Fibroblast of lung (primary cell): Measurements from ENCODE around the gene MED20. TPM values are rescaled to one million over a fixed set of nuclear protein-coding genes. Genes with fewer than 3 reads are reported as not detected.
A peak's percentile ranks its signal among the peaks of the same experiment; 100 is the strongest.
"Not testable (repeated sequence)": the region's sequence is repeated elsewhere in the genome, so short reads cannot be mapped to it uniquely, and the experiment has no call there.

Experiments used
- DNase-seq, 2 donors: peaks; one replicate each; pipeline versions ENCODE4 v3.0.0 to v3.0.0-alpha.2; 2010; ENCODE audit warnings: low read depth in 2 of 2
- H2AFZ ChIP-seq: 2 replicates; pipeline ENCODE4 v1.5.1; 2012; ENCODE audit warnings: low read length, control low read depth, inconsistent platforms
- H3K27ac ChIP-seq: 2 replicates; pipeline ENCODE4 v1.5.1; 2011; ENCODE audit warnings: low read length, control low read depth; ENCODE audit not compliant: insufficient read depth
- H3K27me3 ChIP-seq: 2 replicates; pipeline ENCODE4 v1.5.1; 2011; ENCODE audit warnings: mild to moderate bottlenecking, low read length; ENCODE audit not compliant: control insufficient read depth, insufficient read depth
- H3K36me3 ChIP-seq: 2 replicates; pipeline ENCODE4 v1.5.1; 2011; ENCODE audit warnings: low read length; ENCODE audit not compliant: control insufficient read depth, insufficient read depth
- H3K4me1 ChIP-seq: 2 replicates; pipeline ENCODE4 v1.5.1; 2011; ENCODE audit warnings: low read length; ENCODE audit not compliant: control insufficient read depth, insufficient read depth; ENCODE audit errors: extremely low read depth
- H3K4me2 ChIP-seq: 2 replicates; pipeline ENCODE4 v1.5.1; 2011; ENCODE audit warnings: low read length, control low read depth; ENCODE audit not compliant: insufficient read depth; ENCODE audit errors: extremely low read depth
- H3K4me3 ChIP-seq, 4 experiments: fragments of 200-600 bp in 1 of 4; sonication (generic) in 1 of 4; replicated peaks in 1 of 4; 2 replicates each; pipeline ENCODE4 v1.5.1; 2011 to 2016; ENCODE audit warnings: low read length in 4 of 4, low read depth in 3 of 4, mild to moderate bottlenecking in 3 of 4, control low read depth in 2 of 4, inconsistent platforms in 1 of 4, mixed read lengths in 1 of 4; ENCODE audit not compliant: insufficient read depth in 1 of 4; ENCODE audit errors: control extremely low read depth in 1 of 4
- H3K79me2 ChIP-seq: 2 replicates; pipeline ENCODE4 v1.5.1; 2012; ENCODE audit warnings: mild to moderate bottlenecking, low read length, inconsistent platforms; ENCODE audit not compliant: control insufficient read depth, insufficient read depth
- H3K9ac ChIP-seq: 2 replicates; pipeline ENCODE4 v1.5.1; 2011; ENCODE audit warnings: mild to moderate bottlenecking, low read length, control low read depth; ENCODE audit not compliant: insufficient read depth
- H3K9me3 ChIP-seq: 2 replicates; pipeline ENCODE4 v1.5.1; 2012; ENCODE audit warnings: low read depth, low read length; ENCODE audit not compliant: control insufficient read depth, insufficient read depth
- H4K20me1 ChIP-seq: 2 replicates; pipeline ENCODE4 v1.5.1; 2011; ENCODE audit warnings: low read length; ENCODE audit not compliant: control insufficient read depth, insufficient read depth; ENCODE audit errors: extremely low read depth
- EZH2 ChIP-seq: IDR thresholded peaks from 2 replicates; pipeline ENCODE4 v1.5.1; 2012; ENCODE audit warnings: low read length, control low read depth, mild to moderate bottlenecking; ENCODE audit errors: missing control alignments
- polyA plus RNA-seq, 2 donors: library from polyadenylated mRNA; depleted of rRNA in 1 of 2; stranded (reverse) in 1 of 2; unstranded in 1 of 2; fragments of >200 nt; gene quantifications; 2 replicates each; pipeline ENCODE4 v1.2.1, GENCODE V29; 2011 to 2012; ENCODE audit warnings: missing spikeins in 1 of 2
- total RNA-seq: library from RNA; depleted of rRNA; stranded (reverse); fragments of >200 nt; gene quantifications from 2 replicates; pipeline ENCODE4 v1.2.1, GENCODE V29; 2014
- TF ChIP-seq, protein P1 (sequence below), 2 donors: IDR thresholded peaks in 1 of 2; conservative IDR thresholded peaks in 1 of 2; 1 replicate in 1 of 2; 2 replicates in 1 of 2; pipeline ENCODE4 v1.5.1; 2011 to 2012; ENCODE audit warnings: low read length in 2 of 2, control low read depth in 1 of 2, inconsistent platforms in 1 of 2, low read depth in 1 of 2, mild to moderate bottlenecking in 1 of 2

Gene MED20
- total and polyA plus RNA-seq, 2 donors (not counting 1 experiment from before 2014, with no cell fraction given): 27.7 to 38.6 TPM

- TF ChIP-seq, protein P1, sequence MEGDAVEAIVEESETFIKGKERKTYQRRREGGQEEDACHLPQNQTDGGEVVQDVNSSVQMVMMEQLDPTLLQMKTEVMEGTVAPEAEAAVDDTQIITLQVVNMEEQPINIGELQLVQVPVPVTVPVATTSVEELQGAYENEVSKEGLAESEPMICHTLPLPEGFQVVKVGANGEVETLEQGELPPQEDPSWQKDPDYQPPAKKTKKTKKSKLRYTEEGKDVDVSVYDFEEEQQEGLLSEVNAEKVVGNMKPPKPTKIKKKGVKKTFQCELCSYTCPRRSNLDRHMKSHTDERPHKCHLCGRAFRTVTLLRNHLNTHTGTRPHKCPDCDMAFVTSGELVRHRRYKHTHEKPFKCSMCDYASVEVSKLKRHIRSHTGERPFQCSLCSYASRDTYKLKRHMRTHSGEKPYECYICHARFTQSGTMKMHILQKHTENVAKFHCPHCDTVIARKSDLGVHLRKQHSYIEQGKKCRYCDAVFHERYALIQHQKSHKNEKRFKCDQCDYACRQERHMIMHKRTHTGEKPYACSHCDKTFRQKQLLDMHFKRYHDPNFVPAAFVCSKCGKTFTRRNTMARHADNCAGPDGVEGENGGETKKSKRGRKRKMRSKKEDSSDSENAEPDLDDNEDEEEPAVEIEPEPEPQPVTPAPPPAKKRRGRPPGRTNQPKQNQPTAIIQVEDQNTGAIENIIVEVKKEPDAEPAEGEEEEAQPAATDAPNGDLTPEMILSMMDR (conservative IDR thresholded peaks at IDR 0.05 in 1 of 2, IDR thresholded peaks at IDR 0.05 in 1 of 2; ENCODE audit: low read depth in 1 of 2, low read length in 2 of 2): no peak
- no peak for TF ChIP-seq EZH2
- Histone ChIP-seq H3K4me3 (no peak overlapping the region), H3K27ac (no peak overlapping the region), H3K4me2 (no peak overlapping the region), H3K9me3 (no peaks in the 10 kb centered on the region), H3K36me3 (peaks cover under 1% of the 10 kb centered on the region), H3K4me1 (peaks cover 16% of the 10 kb centered on the region), H2AFZ (no peak overlapping the region), H3K9ac (no peak overlapping the region), H3K27me3 (no peaks in the 10 kb centered on the region), H4K20me1 (no peaks in the 10 kb centered on the region), H3K79me2 (peaks cover 28% of the 10 kb centered on the region)
- no peak for DNase-seq
Observed at GRCh38 chr6:41943456-41943855, 22.5 kb upstream of the MED20 start.

DNA sequence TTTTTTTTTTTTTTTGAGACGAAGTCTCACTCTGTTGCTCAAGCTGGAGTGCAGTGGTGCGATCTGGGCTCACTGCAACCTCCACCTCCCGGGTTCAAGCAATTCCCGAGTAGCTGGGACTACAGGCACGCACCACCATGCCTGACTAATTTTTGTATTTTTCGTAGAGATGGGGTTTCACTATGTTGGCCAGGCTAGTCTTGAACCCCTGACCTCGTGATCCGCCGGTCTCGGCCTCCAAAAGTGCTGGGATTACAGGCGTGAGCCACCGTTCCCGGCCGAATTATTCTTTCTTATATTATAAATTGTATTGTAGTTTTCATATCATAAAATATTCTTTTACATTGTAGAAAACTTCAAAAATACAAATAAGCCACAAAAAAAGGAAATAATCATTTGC is 21.9 kb upstream of the MED20 start:
- Histone ChIP-seq H3K4me1 (peaks cover 16% of the 10 kb centered on the region), H3K79me2 (peaks cover 33% of the 10 kb centered on the region)
- H4K20me1 ChIP-seq, H3K9ac ChIP-seq, H3K4me2 ChIP-seq, H3K27ac ChIP-seq, H3K27me3 ChIP-seq, H3K9me3 ChIP-seq, DNase-seq, H3K4me3 ChIP-seq, H3K36me3 ChIP-seq, H2AFZ ChIP-seq: not testable (repeated sequence)

DNA sequence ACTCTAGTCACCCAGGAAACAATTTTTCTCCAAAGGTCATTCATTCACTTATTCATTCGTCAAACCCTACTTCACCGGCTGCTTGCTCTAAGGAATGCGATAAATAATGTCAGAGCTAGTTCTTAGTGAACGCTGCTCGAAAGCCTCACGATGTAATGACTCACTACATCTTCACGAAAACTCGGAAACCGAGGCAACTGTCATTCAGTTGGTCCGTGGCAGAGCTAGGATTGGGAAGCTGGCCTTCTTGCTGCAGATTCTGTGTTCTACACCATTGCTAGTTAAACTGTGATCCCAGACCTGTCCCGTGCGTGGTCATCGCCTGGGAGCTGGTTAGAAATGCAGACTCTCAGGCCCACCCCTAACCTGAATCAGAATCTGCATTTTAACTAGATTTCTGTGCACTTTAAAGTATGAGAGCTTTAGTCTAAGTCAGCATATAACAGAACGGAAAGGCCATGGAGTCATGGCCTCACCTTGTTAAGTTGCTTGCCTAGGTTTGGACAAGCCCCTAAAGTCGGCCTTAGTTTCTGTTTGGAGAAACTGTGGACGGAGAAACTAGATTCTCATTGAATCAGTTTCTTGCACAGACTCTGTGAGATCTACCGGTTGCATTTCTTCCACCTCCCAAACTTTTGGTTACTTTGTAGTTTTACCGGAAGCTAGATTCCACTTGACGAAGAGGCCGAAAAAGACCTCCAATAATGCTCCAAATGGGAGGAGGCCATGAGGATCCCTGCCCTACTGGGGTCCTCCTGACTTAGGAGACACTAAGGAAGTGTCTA is 21.3 kb upstream of the MED20 start:
- no peaks in the 10 kb centered on the region for H3K27me3 ChIP-seq
- peak overlapping the region; percentile 67 for H2AFZ ChIP-seq
- peak in 1 of 2 donors; percentile 82 for DNase-seq
- peaks cover 6% of the 10 kb centered on the region for H3K36me3 ChIP-seq
- TF ChIP-seq, protein P1 (conservative IDR thresholded peaks at IDR 0.05 in 1 of 2, IDR thresholded peaks at IDR 0.05 in 1 of 2; ENCODE audit: low read depth in 1 of 2, low read length in 2 of 2): no peak
- TF ChIP-seq EZH2: no peak
- peak overlapping the region; percentile 66 for H3K27ac ChIP-seq
- H4K20me1 ChIP-seq: no peaks in the 10 kb centered on the region
- H3K79me2 ChIP-seq: peaks cover 38% of the 10 kb centered on the region
- H3K4me1 ChIP-seq: peaks cover 16% of the 10 kb centered on the region
- peak overlapping the region; percentile 64 for H3K4me2 ChIP-seq
- H3K9ac ChIP-seq: no peak overlapping the region
- H3K9me3 ChIP-seq: no peaks in the 10 kb centered on the region
- H3K4me3 ChIP-seq: peak overlapping the region; percentile 24 to 95 (median 40)
